ENCODE data around the gene UBE3C.

- no peak for TF ChIP-seq NFRKB (IDR thresholded peaks at IDR 0.05)
- no peak for TF ChIP-seq SP1 (IDR thresholded peaks at IDR 0.05)
- no peak for TF ChIP-seq FOXM1 (IDR thresholded peaks at IDR 0.05; ENCODE audit: borderline replicate concordance)
- TF ChIP-seq TARDBP (IDR thresholded peaks at IDR 0.05), result no peak
- no peak for TF ChIP-seq BHLHE40 (IDR thresholded peaks at IDR 0.05; ENCODE audit: borderline replicate concordance)
- TF ChIP-seq ZNF384 (IDR thresholded peaks at IDR 0.05), result no peak
- no peak for TF ChIP-seq FOXK2 (IDR thresholded peaks at IDR 0.05)
- TF ChIP-seq HDGF (IDR thresholded peaks at IDR 0.05; ENCODE audit: borderline replicate concordance), result no peak
Observed at GRCh38 chr7:157121184-157121715, 17.5 kb upstream of the UBE3C start.

Data from HEK293T (cell line).